ENCODE results near the gene CCNY. TPM values are rescaled to one million over a fixed set of nuclear protein-coding genes. Genes with fewer than 3 reads are reported as not detected.

CCNY gene
- total and polyA plus RNA-seq, 2 of the 4 experiments (the other 2 are of a cell fraction): 38.0 to 131 TPM

GRCh38 chr10:35320341-35320740, 16.0 kb upstream of the CCNY start:
- Histone ChIP-seq H3K27me3 (ENCODE audit: control insufficient read depth, insufficient read depth, low read length) (no peaks in the 10 kb centered on the region), H2AK9ac (replicated peaks; ENCODE audit: low read depth, low read length, poor library complexity) (no peak overlapping the region), H3K79me1 (ENCODE audit: low read depth in 1 of 2, low read length in 2 of 2) (peaks cover 38 to 59% of the 10 kb centered on the region in 2 experiments), H3K4me2 (ENCODE audit: low read depth, low read length) (no peak overlapping the region), H3K4me1 (ENCODE audit: control insufficient read depth, insufficient read depth, low read length) (peaks cover 8% of the 10 kb centered on the region), H2BK20ac (ENCODE audit: low read depth, low read length) (no peak overlapping the region), H3K36me3 (ENCODE audit: control insufficient read depth, insufficient read depth, low read length) (peaks cover 18% of the 10 kb centered on the region), H3K18ac (ENCODE audit: low read depth, low read length) (no peak overlapping the region), H3K56ac (ENCODE audit: extremely low read depth, insufficient read depth, low read length) (no peak overlapping the region), H2AK5ac (ENCODE audit: low read depth, low read length) (no peak overlapping the region), H2BK15ac (ENCODE audit: low read depth, low read length) (no peak overlapping the region), H4K8ac (ENCODE audit: low read depth in 2 of 2, low read length in 2 of 2) (0 out of 4 replicates have a peak overlapping the region, but pooled peaks of 1 of the 2 experiments have one; percentile 10), H2AFZ (replicated peaks; ENCODE audit: low read length, poor library complexity) (no peak overlapping the region), H4K5ac (ENCODE audit: low read depth, low read length) (peak overlapping the region; percentile 48; the same call in 1 of the 2 replicates), H3K14ac (replicated peaks; ENCODE audit: low read depth, low read length) (no peak overlapping the region), H4K91ac (ENCODE audit: insufficient read depth, low read depth, low read length) (no peak overlapping the region), H3K4ac (ENCODE audit: low read depth, low read length) (no peak overlapping the region), H3K9me1 (ENCODE audit: insufficient read depth, low read length) (peaks cover 9% of the 10 kb centered on the region), H3K23ac (ENCODE audit: low read depth, low read length) (no peak overlapping the region), H3K9me3 (ENCODE audit: control insufficient read depth, insufficient read depth, low read length) (no peaks in the 10 kb centered on the region), H4K20me1 (ENCODE audit: insufficient read depth, low read length) (no peaks in the 10 kb centered on the region; the same call in 1 of the 2 replicates), H3K9ac (ENCODE audit: low read depth, low read length) (no peak overlapping the region), H3K27ac (ENCODE audit: insufficient read depth, low read length) (no peak overlapping the region), H2BK5ac (ENCODE audit: low read depth, low read length, poor library complexity, severe bottlenecking) (peak overlapping the region; percentile 34), H2BK120ac (ENCODE audit: low read depth, low read length) (no peak overlapping the region), H3K4me3 (ENCODE audit: insufficient read depth, low read depth, low read length) (no peak overlapping the region)
- intact Hi-C loops (cut with micrococcal nuclease): no loop called here
- ChIA-PET POLR2A (ENCODE audit: unreplicated experiment) (no interaction called here), CTCF (no interaction called here)
- TF ChIP-seq, protein P1, sequence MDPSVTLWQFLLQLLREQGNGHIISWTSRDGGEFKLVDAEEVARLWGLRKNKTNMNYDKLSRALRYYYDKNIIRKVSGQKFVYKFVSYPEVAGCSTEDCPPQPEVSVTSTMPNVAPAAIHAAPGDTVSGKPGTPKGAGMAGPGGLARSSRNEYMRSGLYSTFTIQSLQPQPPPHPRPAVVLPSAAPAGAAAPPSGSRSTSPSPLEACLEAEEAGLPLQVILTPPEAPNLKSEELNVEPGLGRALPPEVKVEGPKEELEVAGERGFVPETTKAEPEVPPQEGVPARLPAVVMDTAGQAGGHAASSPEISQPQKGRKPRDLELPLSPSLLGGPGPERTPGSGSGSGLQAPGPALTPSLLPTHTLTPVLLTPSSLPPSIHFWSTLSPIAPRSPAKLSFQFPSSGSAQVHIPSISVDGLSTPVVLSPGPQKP (IDR thresholded peaks at IDR 0.05; ENCODE audit: borderline replicate concordance, low read depth, low read length): no peak
- TF ChIP-seq, protein P2, sequence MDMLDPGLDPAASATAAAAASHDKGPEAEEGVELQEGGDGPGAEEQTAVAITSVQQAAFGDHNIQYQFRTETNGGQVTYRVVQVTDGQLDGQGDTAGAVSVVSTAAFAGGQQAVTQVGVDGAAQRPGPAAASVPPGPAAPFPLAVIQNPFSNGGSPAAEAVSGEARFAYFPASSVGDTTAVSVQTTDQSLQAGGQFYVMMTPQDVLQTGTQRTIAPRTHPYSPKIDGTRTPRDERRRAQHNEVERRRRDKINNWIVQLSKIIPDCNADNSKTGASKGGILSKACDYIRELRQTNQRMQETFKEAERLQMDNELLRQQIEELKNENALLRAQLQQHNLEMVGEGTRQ (IDR thresholded peaks at IDR 0.05; ENCODE audit: low read depth, low read length): no peak
- no peak for TF ChIP-seq RCOR1 (IDR thresholded peaks at IDR 0.05; ENCODE audit: insufficient replicate concordance, low read length)
- no peak for TF ChIP-seq MAZ (IDR thresholded peaks at IDR 0.05; ENCODE audit: borderline replicate concordance, low read depth, low read length)
- TF ChIP-seq RFX5 (IDR thresholded peaks at IDR 0.05; ENCODE audit: low read depth, low read length): no peak
- TF ChIP-seq CEBPB (IDR thresholded peaks at IDR 0.05; ENCODE audit: low read depth, low read length): no peak
- TF ChIP-seq POLR2A (IDR thresholded peaks at IDR 0.05; ENCODE audit: low read depth, low read length): no peak
- TF ChIP-seq, protein P3, sequence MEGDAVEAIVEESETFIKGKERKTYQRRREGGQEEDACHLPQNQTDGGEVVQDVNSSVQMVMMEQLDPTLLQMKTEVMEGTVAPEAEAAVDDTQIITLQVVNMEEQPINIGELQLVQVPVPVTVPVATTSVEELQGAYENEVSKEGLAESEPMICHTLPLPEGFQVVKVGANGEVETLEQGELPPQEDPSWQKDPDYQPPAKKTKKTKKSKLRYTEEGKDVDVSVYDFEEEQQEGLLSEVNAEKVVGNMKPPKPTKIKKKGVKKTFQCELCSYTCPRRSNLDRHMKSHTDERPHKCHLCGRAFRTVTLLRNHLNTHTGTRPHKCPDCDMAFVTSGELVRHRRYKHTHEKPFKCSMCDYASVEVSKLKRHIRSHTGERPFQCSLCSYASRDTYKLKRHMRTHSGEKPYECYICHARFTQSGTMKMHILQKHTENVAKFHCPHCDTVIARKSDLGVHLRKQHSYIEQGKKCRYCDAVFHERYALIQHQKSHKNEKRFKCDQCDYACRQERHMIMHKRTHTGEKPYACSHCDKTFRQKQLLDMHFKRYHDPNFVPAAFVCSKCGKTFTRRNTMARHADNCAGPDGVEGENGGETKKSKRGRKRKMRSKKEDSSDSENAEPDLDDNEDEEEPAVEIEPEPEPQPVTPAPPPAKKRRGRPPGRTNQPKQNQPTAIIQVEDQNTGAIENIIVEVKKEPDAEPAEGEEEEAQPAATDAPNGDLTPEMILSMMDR (conservative IDR thresholded peaks at IDR 0.05; ENCODE audit: low read depth, low read length): no peak
- TF ChIP-seq MXI1 (IDR thresholded peaks at IDR 0.05; ENCODE audit: borderline replicate concordance, low read depth, low read length): no peak
- no peak for TF ChIP-seq RAD21 (IDR thresholded peaks at IDR 0.05; ENCODE audit: low read length)
- no peak for TF ChIP-seq SMC3 (IDR thresholded peaks at IDR 0.05; ENCODE audit: low read depth, low read length)
- no peak for TF ChIP-seq FOS (IDR thresholded peaks at IDR 0.05; ENCODE audit: low read depth, low read length)
- in situ Hi-C loops (cut with MboI; ENCODE audit: low sequenced_read_pairs): no loop called here
- dilution Hi-C loops (cut with HindIII; ENCODE audit: low sequenced_read_pairs, unreplicated experiment): no loop called here
- DNase-seq: no peak
- no CpG with 5 or more reads among the region's 1 CpG for WGBS, 2 experiments (ENCODE audit: extremely low coverage in 2 of 2, insufficient read length in 1 of 2)
- no peak for ATAC-seq (ENCODE audit: low read depth)
- no TSS peak for BruUV-seq (replicated peaks)
